Measurements from ENCODE around the gene RAD51B. TPM values are rescaled to one million over a fixed set of nuclear protein-coding genes. Genes with fewer than 3 reads are reported as not detected.

The RAD51B gene
- total RNA-seq, 2 donors from 2014 or later: 22.8 to 33.8 TPM

- WGBS, 2 experiments (ENCODE audit: insufficient coverage in 1 of 2, insufficient read length in 1 of 2): 93 to 98% methylated on average over 5 of the region's 5 CpGs
- Histone ChIP-seq H3K4me1 (ENCODE audit: control insufficient read depth, insufficient read depth, low read length) (peaks cover 12% of the 10 kb centered on the region), H3K9me3 (ENCODE audit: control insufficient read depth, low read length) (no peaks in the 10 kb centered on the region), H3K27me3 (ENCODE audit: control insufficient read depth, insufficient read depth, low read length, poor library complexity, severe bottlenecking) (no peaks in the 10 kb centered on the region), H3K36me3 (ENCODE audit: control insufficient read depth, insufficient read depth, low read length) (no peaks in the 10 kb centered on the region), H3K4me3 (ENCODE audit: low read length) (no peak overlapping the region), H3K9ac (ENCODE audit: extremely low read depth, low read length, poor library complexity, severe bottlenecking) (no peak overlapping the region), H3K27ac (ENCODE audit: low read depth, low read length) (no peak overlapping the region)
- H3K36me3 Mint-ChIP-seq (ENCODE audit: low read depth): no peaks in the 10 kb centered on the region
- H3K4me3 Mint-ChIP-seq: no peak overlapping the region
- no peak for DNase-seq
- H3K27me3 Mint-ChIP-seq (ENCODE audit: insufficient read depth): no peaks in the 10 kb centered on the region
- no peak overlapping the region for H3K27ac Mint-ChIP-seq
- no peak for TF ChIP-seq CTCF (conservative IDR thresholded peaks at IDR 0.05)
- H3K4me1 Mint-ChIP-seq: peaks cover 28% of the 10 kb centered on the region
- H3K9me3 Mint-ChIP-seq: no peaks in the 10 kb centered on the region
These were observed 548.0 kb downstream of the RAD51B start for GRCh38 chr14:68367536-68367935.

- TF ChIP-seq CTCF (conservative IDR thresholded peaks at IDR 0.05): no peak
- Mint-ChIP-seq H3K4me1 (peaks cover 22% of the 10 kb centered on the region), H3K36me3 (ENCODE audit: low read depth) (no peaks in the 10 kb centered on the region), H3K9me3 (peaks cover 6% of the 10 kb centered on the region), H3K27me3 (ENCODE audit: insufficient read depth) (no peaks in the 10 kb centered on the region), H3K27ac (no peak overlapping the region), H3K4me3 (no peak overlapping the region)
- Histone ChIP-seq H3K36me3 (ENCODE audit: control insufficient read depth, insufficient read depth, low read length) (no peaks in the 10 kb centered on the region), H3K27me3 (ENCODE audit: control insufficient read depth, insufficient read depth, low read length, poor library complexity, severe bottlenecking) (no peaks in the 10 kb centered on the region), H3K9me3 (ENCODE audit: control insufficient read depth, low read length) (peaks cover 7% of the 10 kb centered on the region), H3K4me3 (ENCODE audit: low read length) (no peak overlapping the region), H3K9ac (ENCODE audit: extremely low read depth, low read length, poor library complexity, severe bottlenecking) (no peak overlapping the region), H3K4me1 (ENCODE audit: control insufficient read depth, insufficient read depth, low read length) (peaks cover 7% of the 10 kb centered on the region), H3K27ac (ENCODE audit: low read depth, low read length) (no peak overlapping the region)
- WGBS, 2 experiments (ENCODE audit: insufficient coverage in 1 of 2, insufficient read length in 1 of 2): 95 to 100% methylated on average over 3 of the region's 3 CpGs
- no peak for DNase-seq
These were observed 549.3 kb downstream of the RAD51B start for GRCh38 chr14:68368850-68369249.

GRCh38 chr14:68369281-68370056, 549.9 kb downstream of the RAD51B start:
- Histone ChIP-seq H3K27me3 (ENCODE audit: control insufficient read depth, insufficient read depth, low read length, poor library complexity, severe bottlenecking) (no peaks in the 10 kb centered on the region), H3K4me1 (ENCODE audit: control insufficient read depth, insufficient read depth, low read length) (peaks cover 7% of the 10 kb centered on the region), H3K9ac (ENCODE audit: extremely low read depth, low read length, poor library complexity, severe bottlenecking) (no peak overlapping the region), H3K4me3 (ENCODE audit: low read length) (no peak overlapping the region), H3K9me3 (ENCODE audit: control insufficient read depth, low read length) (peaks cover 7% of the 10 kb centered on the region), H3K36me3 (ENCODE audit: control insufficient read depth, insufficient read depth, low read length) (no peaks in the 10 kb centered on the region), H3K27ac (ENCODE audit: low read depth, low read length) (no peak overlapping the region)
- no peak for TF ChIP-seq CTCF (conservative IDR thresholded peaks at IDR 0.05)
- Mint-ChIP-seq H3K4me3 (no peak overlapping the region), H3K36me3 (ENCODE audit: low read depth) (no peaks in the 10 kb centered on the region), H3K27me3 (ENCODE audit: insufficient read depth) (no peaks in the 10 kb centered on the region), H3K9me3 (peaks cover 6% of the 10 kb centered on the region), H3K4me1 (peaks cover 19% of the 10 kb centered on the region), H3K27ac (no peak overlapping the region)
- no peak for DNase-seq
- WGBS, 2 experiments (ENCODE audit: insufficient coverage in 1 of 2, insufficient read length in 1 of 2): 92 to 100% methylated on average over 5 to 6 of the region's 6 CpGs

All from endodermal cell (in vitro differentiated cells).